ENCODE measurements around the gene METTL26. TPM values are rescaled to one million over a fixed set of nuclear protein-coding genes. Genes with fewer than 3 reads are reported as not detected.

Gene METTL26
- total RNA-seq, 2 experiments from 2014 or later = 127 to 128 TPM

DNA sequence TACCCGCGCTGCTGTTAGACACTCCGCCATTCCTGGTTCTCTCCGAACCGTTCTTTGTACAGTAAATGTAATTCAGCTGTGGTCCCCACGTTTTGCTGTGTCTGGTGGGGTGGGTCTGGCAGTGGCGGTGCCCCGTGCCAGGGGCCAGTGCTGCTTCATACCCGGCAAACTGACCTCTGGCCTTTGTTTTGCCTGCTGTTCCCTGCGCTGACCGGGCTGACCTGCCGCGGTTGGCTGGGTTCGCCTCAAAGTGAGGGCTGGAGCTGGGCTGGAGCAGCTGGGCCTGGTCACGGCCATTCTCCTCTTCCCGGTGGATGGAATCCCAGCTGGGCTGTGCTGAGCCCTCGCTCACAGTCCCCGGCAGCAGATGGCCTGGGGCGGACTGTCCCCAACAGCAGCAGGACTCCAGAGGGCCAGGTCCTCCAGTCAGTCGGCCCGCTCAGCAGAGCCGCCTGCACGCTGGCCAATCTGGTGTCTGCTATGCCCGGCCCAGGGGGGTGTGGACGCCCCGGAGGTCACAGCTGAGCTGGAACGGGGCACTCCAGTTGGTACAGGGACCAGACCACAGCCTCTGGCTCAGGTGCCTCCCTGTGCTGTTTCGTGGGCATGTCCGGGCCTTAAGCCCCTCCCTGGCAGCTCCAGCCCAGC, 6.8 kb downstream of the METTL26 start:
- H3K27ac Mint-ChIP-seq = no peak overlapping the region
- H3K4me3 Mint-ChIP-seq = no peak overlapping the region
- no peaks in the 10 kb centered on the region for H3K36me3 Mint-ChIP-seq

DNA sequence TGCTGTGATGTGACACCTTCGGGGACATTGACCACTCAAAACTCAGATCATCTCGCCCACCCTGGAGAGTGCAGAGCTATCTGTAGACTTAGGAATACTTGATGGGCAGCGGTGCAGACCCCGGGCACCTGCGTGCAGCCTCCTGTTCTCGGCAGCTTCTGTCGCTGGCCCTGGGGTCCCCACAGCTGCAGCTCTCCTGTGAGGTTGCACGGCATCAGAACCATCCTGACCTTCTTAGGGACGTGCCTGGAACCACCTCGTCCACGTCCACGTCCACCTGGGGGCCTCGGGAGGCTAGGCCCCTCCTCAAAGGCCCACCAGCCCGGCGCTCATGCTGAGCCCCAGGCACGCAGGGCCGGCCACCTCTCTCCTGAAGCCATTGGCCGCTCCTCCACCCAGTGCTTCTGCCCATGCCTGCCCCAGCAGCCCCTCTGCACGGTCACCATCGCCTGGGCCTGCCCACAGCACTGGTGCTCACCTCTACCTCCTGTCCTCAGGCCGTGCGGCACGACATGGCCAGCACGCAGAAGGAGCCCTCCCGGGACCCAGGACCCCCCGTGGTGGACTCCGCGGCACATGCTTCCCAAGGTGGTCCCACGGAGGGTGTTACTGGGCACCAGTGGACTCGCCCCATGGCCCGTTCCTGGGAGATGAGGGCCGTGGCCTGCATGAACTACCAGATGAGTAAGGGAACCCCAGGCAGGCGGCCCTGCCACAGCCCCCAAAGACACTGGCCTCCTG, 7.6 kb downstream of the METTL26 start:
- no peaks in the 10 kb centered on the region for H3K27me3 Mint-ChIP-seq
- no peak overlapping the region for H3K4me3 Mint-ChIP-seq
- H3K36me3 Mint-ChIP-seq = no peaks in the 10 kb centered on the region
- H3K9me3 Mint-ChIP-seq = no peaks in the 10 kb centered on the region
- H3K27ac Mint-ChIP-seq = no peak overlapping the region
- no peaks in the 10 kb centered on the region for H3K4me1 Mint-ChIP-seq
- DNase-seq = no peak

More for the DNA sequence above, 6.8 kb downstream of the METTL26 start:
- DNase-seq = no peak
- no peaks in the 10 kb centered on the region for H3K4me1 Mint-ChIP-seq
- H3K27me3 Mint-ChIP-seq = no peaks in the 10 kb centered on the region
- H3K9me3 Mint-ChIP-seq = no peaks in the 10 kb centered on the region

DNA sequence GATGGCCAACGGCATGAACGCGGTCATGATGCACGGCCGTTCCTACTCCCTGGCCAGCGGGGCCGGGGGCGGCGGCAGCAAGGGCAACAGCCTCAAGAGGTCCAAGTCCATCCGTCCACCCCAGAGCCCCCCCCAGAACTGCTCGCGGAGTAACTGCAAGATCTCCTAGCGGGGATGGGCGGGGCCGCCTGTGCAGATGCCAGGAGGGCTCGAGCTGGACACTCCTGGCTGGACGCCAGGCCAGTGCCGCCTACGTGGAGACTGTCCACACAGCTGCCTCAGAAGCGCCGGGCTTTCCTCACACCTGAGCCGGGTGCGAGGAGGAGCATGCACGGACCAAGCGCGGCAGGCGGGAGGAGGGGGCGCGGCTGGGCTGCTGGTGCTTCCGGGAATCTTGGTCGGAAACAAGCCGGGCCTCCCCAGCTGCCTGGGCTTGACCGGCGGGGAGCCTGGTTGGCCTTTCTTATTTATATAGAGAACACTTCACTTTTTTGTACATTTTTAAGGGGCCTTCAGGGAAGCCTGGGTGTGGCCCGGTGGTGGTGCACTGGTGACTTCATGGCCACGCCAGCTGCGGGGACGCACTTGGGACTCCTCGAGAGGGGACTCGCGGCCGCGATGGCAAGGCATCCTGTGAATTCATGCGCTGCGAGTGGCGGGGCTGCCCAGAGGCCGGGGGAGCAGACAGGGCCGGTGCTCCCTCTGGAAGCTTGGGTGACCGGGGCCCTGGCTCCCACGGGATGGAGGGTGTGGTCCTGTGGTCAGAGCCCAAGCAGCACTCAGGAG, 8.5 kb downstream of the METTL26 start:
- no peak overlapping the region for H3K4me3 Mint-ChIP-seq
- no peak for DNase-seq
- no peaks in the 10 kb centered on the region for H3K27me3 Mint-ChIP-seq
- H3K27ac Mint-ChIP-seq = no peak overlapping the region
- no peaks in the 10 kb centered on the region for H3K9me3 Mint-ChIP-seq
- no peaks in the 10 kb centered on the region for H3K4me1 Mint-ChIP-seq
- no peaks in the 10 kb centered on the region for H3K36me3 Mint-ChIP-seq

DNA sequence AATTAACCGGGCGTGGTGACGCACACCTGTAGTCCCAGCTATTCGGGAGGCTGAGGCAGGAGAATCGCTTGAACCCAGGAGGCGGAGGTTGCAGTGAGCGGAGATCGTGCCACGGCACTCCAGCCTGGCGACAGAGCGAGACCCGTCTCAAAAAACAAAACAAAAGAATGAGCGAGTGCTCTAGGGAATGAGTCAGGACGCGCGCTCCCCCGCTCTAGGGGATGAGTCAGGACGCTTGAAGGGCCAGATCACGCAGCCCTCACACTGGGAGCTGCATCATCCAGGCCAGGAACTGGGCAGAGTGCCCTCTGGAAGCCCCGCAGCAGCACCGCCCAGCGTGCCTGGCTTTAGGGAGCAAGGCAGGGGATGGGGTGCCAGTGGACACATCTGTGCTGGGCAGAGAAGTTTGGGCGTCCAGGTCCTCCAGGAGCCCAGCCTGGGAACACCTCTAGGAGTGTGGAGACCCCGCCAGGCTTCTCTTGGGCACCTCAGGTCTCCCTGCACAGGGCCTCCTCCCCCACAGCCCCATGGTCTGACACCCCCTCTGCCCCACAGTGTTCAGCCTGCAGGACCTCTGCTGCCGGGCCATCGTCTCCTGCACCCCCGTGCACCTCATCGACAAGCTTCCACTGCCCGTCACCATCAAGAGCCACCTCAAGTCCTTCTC, 9.2 kb downstream of the METTL26 start:
- Mint-ChIP-seq H3K36me3 (no peaks in the 10 kb centered on the region), H3K27ac (no peak overlapping the region), H3K27me3 (no peaks in the 10 kb centered on the region), H3K4me1 (no peaks in the 10 kb centered on the region), H3K4me3 (no peak overlapping the region), H3K9me3 (no peaks in the 10 kb centered on the region)
- DNase-seq = no peak

DNA sequence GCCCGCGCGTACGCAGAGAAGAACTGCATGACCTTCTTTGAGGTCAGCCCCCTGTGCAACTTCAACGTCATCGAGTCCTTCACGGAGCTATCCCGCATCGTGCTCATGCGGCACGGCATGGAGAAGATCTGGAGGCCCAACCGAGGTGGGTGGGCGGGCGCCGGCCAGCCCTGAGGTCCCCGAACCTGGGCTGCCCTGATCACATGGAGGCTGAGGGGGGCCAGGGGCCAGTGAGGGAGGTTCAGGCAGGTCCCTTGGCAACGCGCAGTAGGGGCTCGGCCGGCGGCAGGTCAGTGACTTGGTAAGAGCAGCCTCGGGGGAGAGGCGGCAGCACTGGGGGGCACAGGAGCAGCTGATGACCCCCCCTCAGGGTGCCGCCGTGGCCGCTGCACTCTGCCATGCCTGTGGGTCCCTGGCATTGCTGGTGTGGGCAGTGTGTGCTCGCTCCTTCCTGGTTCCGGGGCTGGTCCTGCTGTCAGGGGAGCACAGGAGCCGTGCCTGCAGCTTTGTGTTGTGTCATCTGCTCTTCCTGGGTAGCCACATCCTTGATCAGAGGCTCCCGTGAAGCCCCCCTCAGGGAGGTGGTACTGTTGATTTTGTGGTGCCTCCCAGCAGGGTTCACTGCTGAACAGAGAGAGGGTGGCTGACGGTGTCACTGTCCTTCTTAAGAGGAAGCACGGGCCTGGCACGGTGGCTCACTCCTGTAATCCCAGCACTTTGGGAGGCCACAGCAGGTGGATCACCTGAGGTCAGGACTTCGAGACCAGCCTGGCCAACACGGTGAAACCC, 9.9 kb downstream of the METTL26 start:
- H3K27ac Mint-ChIP-seq = no peak overlapping the region
- no peaks in the 10 kb centered on the region for H3K4me1 Mint-ChIP-seq
- H3K27me3 Mint-ChIP-seq = no peaks in the 10 kb centered on the region
- no peak for DNase-seq
- no peaks in the 10 kb centered on the region for H3K9me3 Mint-ChIP-seq
- H3K36me3 Mint-ChIP-seq = no peaks in the 10 kb centered on the region
- no peak overlapping the region for H3K4me3 Mint-ChIP-seq

DNA sequence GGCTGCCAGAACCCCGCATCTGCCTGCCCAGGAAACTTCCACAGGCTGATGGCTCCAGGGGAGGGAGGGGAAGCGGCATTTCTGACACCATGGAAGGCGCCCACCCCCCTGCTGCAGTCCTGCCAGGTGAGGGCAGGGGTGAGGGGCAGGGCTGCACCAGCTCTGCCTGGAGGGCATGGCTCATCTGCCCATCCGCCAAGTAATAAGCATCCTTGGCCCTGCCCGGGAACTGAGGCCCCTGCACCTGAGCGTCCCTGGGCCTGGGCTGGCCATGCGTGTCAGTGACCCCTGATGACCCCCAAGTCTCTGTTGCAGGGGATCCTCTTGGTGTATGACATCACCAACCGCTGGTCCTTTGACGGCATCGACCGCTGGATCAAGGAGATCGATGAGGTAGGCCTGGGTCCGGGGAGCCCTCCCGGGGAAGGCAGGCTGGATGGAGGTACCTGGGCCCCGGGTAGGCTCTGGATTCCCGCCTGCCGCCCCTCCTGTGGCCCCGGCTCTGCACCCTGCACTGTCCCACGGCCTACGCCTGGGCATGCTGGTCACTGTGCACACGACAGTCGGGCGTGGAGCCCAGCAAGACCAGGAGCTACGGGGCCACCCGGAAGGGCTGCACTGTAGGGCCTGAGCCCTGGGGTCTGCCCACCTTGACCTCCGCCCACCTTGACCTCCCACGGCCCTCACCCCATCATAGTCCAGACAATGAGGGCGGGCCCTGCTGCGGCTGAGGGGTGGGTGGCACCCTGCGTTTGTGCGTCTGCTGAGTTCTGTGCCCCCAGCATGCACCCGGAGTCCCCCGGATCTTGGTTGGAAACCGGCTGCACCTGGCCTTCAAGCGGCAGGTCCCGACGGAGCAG, 10.8 kb downstream of the METTL26 start:
- H3K4me3 Mint-ChIP-seq = no peak overlapping the region
- no peak for DNase-seq
- no peaks in the 10 kb centered on the region for H3K4me1 Mint-ChIP-seq
- no peak overlapping the region for H3K27ac Mint-ChIP-seq
- no peaks in the 10 kb centered on the region for H3K27me3 Mint-ChIP-seq
- no peaks in the 10 kb centered on the region for H3K36me3 Mint-ChIP-seq
- no peaks in the 10 kb centered on the region for H3K9me3 Mint-ChIP-seq

DNA sequence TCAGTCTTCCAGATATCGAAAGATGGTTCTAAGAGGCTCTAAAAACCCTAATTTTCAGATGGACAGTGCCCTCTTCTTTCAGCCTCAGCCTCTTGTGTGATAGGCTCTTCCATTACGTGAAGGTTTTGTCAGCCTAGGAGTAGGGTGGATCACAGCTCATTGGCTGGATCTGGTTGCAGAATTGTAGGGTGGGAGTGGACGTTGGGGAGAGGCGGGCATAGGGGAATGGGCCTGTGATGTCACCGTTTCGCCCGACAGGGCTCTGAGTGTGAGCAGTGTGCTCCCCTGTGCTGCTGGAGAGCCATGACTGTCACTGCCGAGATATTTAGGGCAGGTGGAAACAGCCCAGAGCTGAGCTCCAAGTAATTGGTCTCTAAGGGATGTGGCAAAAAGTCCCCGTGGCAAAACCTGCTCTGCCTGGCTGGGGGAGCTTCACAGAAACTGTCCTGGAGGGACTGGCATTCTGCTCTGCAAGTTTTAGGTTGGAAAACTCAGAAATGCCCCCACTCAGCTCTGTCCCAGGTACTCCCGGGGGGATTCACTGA, 11.5 kb downstream of the METTL26 start:
- no peak for DNase-seq
- Mint-ChIP-seq H3K4me1 (no peaks in the 10 kb centered on the region), H3K27ac (no peak overlapping the region), H3K9me3 (no peaks in the 10 kb centered on the region), H3K36me3 (no peaks in the 10 kb centered on the region), H3K4me3 (no peak overlapping the region), H3K27me3 (no peaks in the 10 kb centered on the region)

DNA sequence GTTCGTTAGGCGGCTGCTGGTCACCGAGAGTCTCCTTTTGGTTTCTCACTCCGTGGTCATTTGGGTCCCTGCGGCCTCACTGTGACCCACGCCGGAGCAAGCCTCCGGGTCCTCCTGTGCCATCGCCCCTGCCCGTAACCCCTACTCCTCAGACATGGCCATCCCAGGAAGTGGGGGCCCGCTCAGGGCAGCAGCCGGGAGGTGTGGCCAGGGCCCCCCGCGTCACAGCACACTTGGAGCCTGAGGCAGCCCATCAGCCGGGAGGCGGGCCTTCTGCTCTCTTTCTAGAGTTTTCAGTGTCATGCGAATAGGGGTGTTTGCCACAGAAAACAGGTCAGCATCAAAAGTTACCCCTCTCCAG, 13.2 kb downstream of the METTL26 start:
- H3K4me1 Mint-ChIP-seq = no peaks in the 10 kb centered on the region
- no peak overlapping the region for H3K27ac Mint-ChIP-seq
- no peaks in the 10 kb centered on the region for H3K9me3 Mint-ChIP-seq
- no peaks in the 10 kb centered on the region for H3K27me3 Mint-ChIP-seq
- H3K36me3 Mint-ChIP-seq = no peaks in the 10 kb centered on the region
- no peak for DNase-seq
- H3K4me3 Mint-ChIP-seq = no peak overlapping the region

DNA sequence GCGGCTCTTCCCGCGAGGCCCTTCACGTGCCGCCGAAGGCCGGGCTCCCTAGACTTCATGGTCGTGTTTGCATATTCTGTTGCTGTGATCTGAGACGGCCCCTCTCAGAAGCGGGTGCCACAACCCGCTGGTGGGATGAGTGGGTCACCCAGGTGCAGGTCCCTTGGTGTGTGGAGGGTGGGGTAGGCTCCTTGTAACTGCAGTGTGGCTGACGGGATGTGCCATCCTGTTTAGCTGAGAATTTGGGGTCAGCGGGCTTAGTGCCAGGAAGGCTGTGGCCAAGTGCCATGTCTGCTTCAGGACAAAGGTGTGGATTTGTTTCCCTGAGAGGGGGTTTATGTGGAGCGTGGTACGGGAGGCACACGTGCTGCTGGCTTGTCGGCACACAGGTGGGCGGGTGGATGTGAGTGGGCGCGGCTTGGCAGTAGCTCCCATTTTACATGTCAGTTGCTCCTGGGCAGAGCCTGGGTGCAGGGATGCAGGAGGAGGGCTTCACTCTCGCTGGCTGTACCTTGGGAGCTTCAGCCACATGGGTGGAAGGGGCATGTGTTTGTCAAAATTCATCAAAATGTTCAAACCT, 14.5 kb downstream of the METTL26 start:
- Mint-ChIP-seq H3K9me3 (no peaks in the 10 kb centered on the region), H3K4me1 (no peaks in the 10 kb centered on the region), H3K27ac (peak overlapping the region; percentile 38), H3K4me3 (no peak overlapping the region), H3K36me3 (no peaks in the 10 kb centered on the region), H3K27me3 (no peaks in the 10 kb centered on the region)
- DNase-seq = no peak

DNA sequence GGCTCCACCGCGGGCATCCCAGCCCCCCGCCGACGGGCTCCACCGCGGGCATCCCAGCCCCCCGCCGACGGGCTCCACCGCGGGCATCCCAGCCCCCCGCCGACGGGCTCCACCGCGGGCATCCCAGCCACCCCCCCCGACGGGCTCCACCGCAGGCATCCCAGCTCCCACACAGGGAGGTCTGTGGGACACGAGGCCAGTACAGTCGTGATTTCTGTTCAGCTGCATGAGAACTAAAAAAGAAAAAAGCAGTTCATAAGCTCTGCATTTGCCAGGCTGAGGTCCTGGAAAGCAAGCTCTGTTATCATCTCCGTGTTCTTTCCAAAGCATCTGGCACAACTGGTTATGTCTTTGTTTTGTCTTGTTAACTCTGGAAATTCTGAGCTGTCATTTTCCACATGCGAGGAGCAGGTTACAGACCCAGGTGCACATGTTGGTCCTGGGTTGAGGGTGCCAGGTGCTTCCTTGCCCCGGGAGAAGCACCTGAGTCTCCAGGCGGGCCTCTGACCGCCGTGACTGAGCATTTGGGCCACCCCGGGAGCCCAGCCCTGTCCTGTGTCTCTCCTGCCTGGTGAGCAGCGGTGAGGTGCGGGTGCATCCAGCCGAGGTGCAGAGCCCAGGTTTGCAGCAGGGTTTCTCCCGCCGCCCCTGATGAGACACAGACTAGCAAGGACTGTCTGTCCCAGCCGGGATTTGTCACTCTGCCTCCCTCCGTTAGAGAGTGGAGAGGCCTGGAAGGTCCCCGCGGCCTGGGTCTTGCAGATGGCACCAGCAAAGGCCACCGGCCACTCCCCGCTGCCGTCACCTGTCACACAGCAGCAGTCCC, 15.2 kb downstream of the METTL26 start:
- Mint-ChIP-seq H3K27ac (no peak overlapping the region), H3K36me3 (no peaks in the 10 kb centered on the region), H3K9me3 (no peaks in the 10 kb centered on the region), H3K4me3 (no peak overlapping the region), H3K4me1 (no peaks in the 10 kb centered on the region), H3K27me3 (no peaks in the 10 kb centered on the region)
- no peak for DNase-seq

DNA sequence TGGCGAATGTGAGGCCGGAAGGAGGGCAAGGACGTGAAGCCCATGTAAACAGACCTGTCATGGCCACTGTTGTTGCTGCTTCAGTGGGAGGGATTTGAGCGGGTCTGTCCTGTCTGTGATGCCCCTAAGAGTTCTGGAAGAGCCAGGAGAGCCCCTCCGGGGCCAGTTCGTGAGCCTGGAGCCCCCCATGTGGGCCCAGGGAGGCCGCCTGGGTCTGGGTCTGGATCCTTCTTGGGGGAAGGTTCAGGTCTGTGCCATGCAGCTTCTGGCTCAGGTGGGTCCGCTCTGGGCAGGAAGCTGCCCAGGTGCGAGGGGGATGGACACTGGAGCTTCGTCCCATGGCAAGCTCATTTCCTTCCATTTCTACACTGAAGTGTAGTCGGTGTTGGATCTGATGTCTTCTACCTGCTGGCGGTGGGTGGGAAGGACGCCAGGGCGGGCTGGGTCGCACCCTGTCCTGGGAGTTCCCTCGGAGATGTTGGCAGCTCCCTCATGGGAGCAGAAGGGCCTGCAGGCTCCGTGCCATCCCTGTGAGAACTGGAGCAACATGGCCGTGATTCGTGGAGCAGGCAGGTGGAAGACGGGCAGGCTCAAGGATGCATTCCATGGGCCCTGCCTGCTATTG, 16.5 kb downstream of the METTL26 start:
- no peaks in the 10 kb centered on the region for H3K27me3 Mint-ChIP-seq
- H3K4me1 Mint-ChIP-seq = no peaks in the 10 kb centered on the region
- no peaks in the 10 kb centered on the region for H3K9me3 Mint-ChIP-seq
- no peak overlapping the region for H3K4me3 Mint-ChIP-seq
- H3K36me3 Mint-ChIP-seq = no peaks in the 10 kb centered on the region
- DNase-seq = no peak
- H3K27ac Mint-ChIP-seq = no peak overlapping the region

DNA sequence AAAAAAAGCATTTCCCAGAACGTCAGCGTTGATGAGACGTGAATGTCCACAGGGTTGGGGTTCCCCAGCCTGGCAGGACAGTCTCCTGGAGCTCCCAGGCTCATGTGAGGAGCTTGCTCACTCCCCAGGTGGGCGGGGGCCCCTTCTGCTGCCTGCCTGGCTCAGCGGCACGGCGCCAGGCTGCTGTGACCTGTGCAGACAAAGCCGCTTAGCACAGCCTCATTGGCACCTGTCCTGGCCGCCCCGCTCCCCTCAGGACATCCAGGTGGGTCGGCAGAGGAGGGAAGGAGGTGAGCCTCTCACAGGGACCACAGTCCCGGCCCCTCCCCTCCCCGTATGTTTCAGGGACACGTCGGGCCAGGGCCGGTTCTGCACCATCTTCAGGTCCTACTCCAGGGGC, 18.2 kb downstream of the METTL26 start:
- no peak for DNase-seq
- Mint-ChIP-seq H3K4me1 (no peaks in the 10 kb centered on the region), H3K4me3 (no peak overlapping the region), H3K36me3 (no peaks in the 10 kb centered on the region), H3K9me3 (no peaks in the 10 kb centered on the region), H3K27me3 (no peaks in the 10 kb centered on the region), H3K27ac (no peak overlapping the region)

Measured in activated naive CD8-positive, alpha-beta T cell treated with anti-CD3 and anti-CD28 coated beads for 36 hours (primary cell).